Esophagus squamous epithelium (tissue), 4 donors: ENCODE measurements around the gene FGFR3.

Experiments used
- CTCF ChIP-seq, 6 experiments: fragments of 450-650 bp in 4 of 6; fragments of 200-600 bp in 2 of 6; sonication (generic) in 2 of 6; IDR thresholded peaks; one replicate each; pipeline ENCODE4 v1.5.1; 2016 to 2019; ENCODE audit warnings: antibody characterized with exemption in 6 of 6, mild to moderate bottlenecking in 4 of 6, moderate library complexity in 4 of 6
- POLR2A ChIP-seq, 4 donors: fragments of 450-650 bp; IDR thresholded peaks; one replicate each; pipeline ENCODE4 v1.6.1; 2017; ENCODE audit warnings: antibody characterized with exemption in 4 of 4, mild to moderate bottlenecking in 4 of 4, moderate library complexity in 3 of 4

- TF ChIP-seq CTCF (IDR thresholded peaks at IDR 0.05) = no peak
- no peak for TF ChIP-seq POLR2A (IDR thresholded peaks at IDR 0.05)
Measured at GRCh38 chr4:1841201-1841886, 48.3 kb downstream of the FGFR3 start.
